Heart left ventricle (tissue), 16 donors: ENCODE measurements around the gene PUS3. TPM values are rescaled to one million over a fixed set of nuclear protein-coding genes. Genes with fewer than 3 reads are reported as not detected.
A peak's percentile ranks its signal among the peaks of the same experiment; 100 is the strongest.

Experiments used
- ATAC-seq, 4 donors: fragments of 200-7000 bp; cut with Tn5 transposase; one replicate each; pipeline ENCODE4 v1.9.1; 2020 to 2022; ENCODE audit warnings: moderate library complexity in 4 of 4, mild to moderate bottlenecking in 3 of 4, moderate number of reproducible peaks in 1 of 4
- DNase-seq, 5 donors: peaks; one replicate each; pipeline ENCODE4 v3.0.0-alpha.2; 2020
- H3K27ac ChIP-seq, 12 donors: fragments of 200-600 bp; sonication (generic) in 4 of 12; one replicate each; pipeline versions ENCODE4 v1.5.0 to v1.8.0; 2016 to 2022; ENCODE audit warnings: mild to moderate bottlenecking in 2 of 12
- H3K27me3 ChIP-seq, 9 donors: fragments of 200-600 bp; sonication (generic) in 2 of 9; one replicate each; pipeline versions ENCODE4 v1.5.1 to v1.8.0; 2016 to 2022; ENCODE audit warnings: mild to moderate bottlenecking in 3 of 9
- H3K36me3 ChIP-seq, 9 donors: fragments of 200-600 bp; sonication (generic) in 2 of 9; one replicate each; pipeline versions ENCODE4 v1.5.0 to v1.8.0; 2018 to 2022; ENCODE audit warnings: mild to moderate bottlenecking in 2 of 9
- H3K4me1 ChIP-seq, 12 donors: fragments of 200-600 bp; sonication (generic) in 4 of 12; one replicate each; pipeline versions ENCODE4 v1.5.0 to v1.8.0; 2016 to 2022; ENCODE audit warnings: mild to moderate bottlenecking in 3 of 12
- H3K4me3 ChIP-seq, 12 donors: fragments of 200-600 bp; sonication (generic) in 4 of 12; one replicate each; pipeline versions ENCODE4 v1.5.0 to v1.8.0; 2017 to 2022; ENCODE audit warnings: mild to moderate bottlenecking in 9 of 12, moderate library complexity in 4 of 12
- H3K9me3 ChIP-seq, 12 donors: fragments of 200-600 bp; sonication (generic) in 4 of 12; one replicate each; pipeline versions ENCODE4 v1.5.0 to v1.8.0; 2016 to 2022; ENCODE audit warnings: mild to moderate bottlenecking in 1 of 12
- CTCF ChIP-seq, 12 donors: fragments of 200-600 bp; sonication (generic) in 4 of 12; IDR thresholded peaks; one replicate each; pipeline versions ENCODE4 v1.5.0 to v1.8.0; 2018 to 2022; ENCODE audit warnings: antibody characterized with exemption in 12 of 12, mild to moderate bottlenecking in 5 of 12
- POLR2A ChIP-seq, 2 donors: fragments of 450-650 bp; IDR thresholded peaks; one replicate each; pipeline ENCODE4 v1.6.1; 2017; ENCODE audit warnings: antibody characterized with exemption in 2 of 2, mild to moderate bottlenecking in 2 of 2, moderate library complexity in 2 of 2
- WGBS, 4 donors: extraction: QIAGEN DNeasy Blood & Tissue Kit in 2 of 4; methylation state at CpG; one replicate each; pipeline versions ENCODE4 v1.1.5 to v1.1.7; 2013 to 2018; 5-methylcytosine and 5-hydroxymethylcytosine counted together
- intact Hi-C, 10 donors: fragments of 100-400 bp; cut with DNase I; formaldehyde crosslinking; loops; one replicate each; pipeline versions ENCODE4 v1.11.1 to v1.14.2; 2022
- polyA plus RNA-seq, 2 donors: library from polyadenylated mRNA; stranded (reverse); fragments of 200-250 nt; gene quantifications; one replicate each; pipeline ENCODE4 v1.2.3, GENCODE V29; 2013
- total RNA-seq, 9 donors: library from RNA; depleted of rRNA in 2 of 9; stranded (reverse); fragments of >200 nt in 2 of 9; fragmentation: NEBNext Ultra II Directional in 3 of 9; extraction: Animal tissue kit (Norgen Biotek cat#: 25700) in 3 of 9; gene quantifications; one replicate each; pipeline versions ENCODE4 v1.1.0 to v1.2.4, GENCODE V29; 2016 to 2023
- donor health status: ischemic (EF 13 %, LVEDD 7.1; RV severe dilation, severe dysfunction).
- donor health status: healthy with polysubstance abuse.
- donor health status: DM: no; HTN: yes; CAD: no.
- donor health status: DM: no; HTN: no; CAD: no.
- donor health status: ischemic (EF 25% LVEDD 6.9; RV normal size, moderate dysfunction).
- donor health status: ischemic (EF 25% LVEDD 5.7; RV mildly dilated, moderate dysfunction).
- donor health status: healthy.
- donor health status: DM: yes; HTN: yes; CAD: no.
- donor health status: ischemic (EF 35%, LVEDD 5.7; RV mildly dilated, moderate dysfunction).
- donor health status: nonischemic (EF 11% LVEDD 7.7; RV severe dilation, severe dysfunction).
- donor health status: DM: yes; HTN: yes; CAD: no.
- donor health status: PGD.
- donor health status: ischemic (EF 29% LVEDD 5.4; RV normal size, mild dysfunction).
- donor health status: nonischemic (EF 23%, LVEDD 6.1; RV moderate dilation, normal function).

Gene PUS3
- total and polyA plus RNA-seq, 11 donors = 5.4 to 11.0 (median 8.3) TPM

GRCh38 chr11:125874556-125875124, 28.4 kb downstream of the PUS3 start:
- intact Hi-C loops = loop anchor here in 8 of 10 donors (5.0 to 10.0 kb wide), 6 partner anchors 247 to 920 kb away; partner anchors contain the start of genes CHEK1 (in 5 of the 8), CCDC15 (in 1 of the 8) and EI24 (in 1 of the 8)
- WGBS, 4 donors = 10 to 13% (median 12%) methylated on average over 8 of the region's 8 CpGs
- peak in 4 of 5 donors; percentile 41 to 55 (median 48) for DNase-seq

GRCh38 chr11:125873881-125874555, 29.0 kb downstream of the PUS3 start:
- Histone ChIP-seq H3K9me3 (no peaks in the 10 kb centered on the region), H3K27me3 (no peaks in the 10 kb centered on the region), H3K36me3 (no peaks in the 10 kb centered on the region), H3K27ac (no peak overlapping the region), H3K4me1 (no peaks in the 10 kb centered on the region), H3K4me3 (peak overlapping the region in 8 of 12 donors; percentile 12 to 38 (median 28))
- TF ChIP-seq POLR2A (IDR thresholded peaks at IDR 0.05) = no peak
- no peak for TF ChIP-seq CTCF (IDR thresholded peaks at IDR 0.05)
- no peak for DNase-seq
- peak in 3 of 4 donors; percentile 20 to 34 (median 30) for ATAC-seq
- intact Hi-C loops = loop anchor here in 8 of 10 donors (5.0 to 10.0 kb wide), 6 partner anchors 247 to 919 kb away; partner anchors contain the start of genes CHEK1 (in 4 of the 8), CCDC15 (in 1 of the 8) and EI24 (in 1 of the 8)
- 69 to 74% (median 71%) methylated on average over 20 of the region's 20 CpGs for WGBS, 4 donors

More at GRCh38 chr11:125874556-125875124, 28.4 kb downstream of the PUS3 start:
- TF ChIP-seq CTCF (IDR thresholded peaks at IDR 0.05) (peak; percentile 60 to 82 (median 72)), POLR2A (IDR thresholded peaks at IDR 0.05) (no peak)
- H3K4me1 ChIP-seq = no peaks in the 10 kb centered on the region
- peak overlapping the region in 8 of 12 donors; percentile 12 to 38 (median 28) for H3K4me3 ChIP-seq
- no peaks in the 10 kb centered on the region for H3K36me3 ChIP-seq
- no peak overlapping the region for H3K27ac ChIP-seq
- H3K27me3 ChIP-seq = no peaks in the 10 kb centered on the region
- no peaks in the 10 kb centered on the region for H3K9me3 ChIP-seq
- peak in 3 of 4 donors; percentile 91 to 98 (median 93) for ATAC-seq

- no peaks in the 10 kb centered on the region for H3K36me3 ChIP-seq
- intact Hi-C loops = loop anchor here in 8 of 10 donors (5.0 to 10.0 kb wide), 6 partner anchors 245 to 917 kb away; partner anchors contain the start of genes CHEK1 (in 4 of the 8), CCDC15 (in 1 of the 8) and EI24 (in 1 of the 8)
Measured at GRCh38 chr11:125872138-125872491, 30.9 kb downstream of the PUS3 start.

More at GRCh38 chr11:125872138-125872491, 30.9 kb downstream of the PUS3 start:
- H3K4me1 ChIP-seq = no peaks in the 10 kb centered on the region
- no peaks in the 10 kb centered on the region for H3K27me3 ChIP-seq
- no peak overlapping the region for H3K27ac ChIP-seq
- H3K4me3 ChIP-seq = no peak overlapping the region
- no peaks in the 10 kb centered on the region for H3K9me3 ChIP-seq
- ATAC-seq = no peak
- TF ChIP-seq POLR2A (IDR thresholded peaks at IDR 0.05) = no peak
- TF ChIP-seq CTCF (IDR thresholded peaks at IDR 0.05) = no peak
- DNase-seq = no peak
